ENCODE results near the gene CERS6.

GRCh38 chr2:168600949-168601348, 144.9 kb downstream of the CERS6 start:
- TF ChIP-seq EP300 (IDR thresholded peaks at IDR 0.05; ENCODE audit: borderline replicate concordance in 1 of 2, low read depth in 2 of 2, low read length in 2 of 2) (no peak), EGR1 (IDR thresholded peaks at IDR 0.05; ENCODE audit: borderline replicate concordance, low read depth, low read length) (no peak), CTCF (IDR thresholded peaks at IDR 0.05; ENCODE audit: control extremely low read depth in 1 of 3, insufficient read depth in 1 of 3, low read depth in 1 of 3, low read length in 3 of 3) (no peak), POLR2A (IDR thresholded peaks at IDR 0.05; ENCODE audit: control extremely low read depth in 1 of 2, low read depth in 2 of 2, low read length in 2 of 2) (no peak), POLR2AphosphoS5 (IDR thresholded peaks at IDR 0.05; ENCODE audit: low read depth, low read length) (no peak), JUND (IDR thresholded peaks at IDR 0.05; ENCODE audit: low read length) (no peak), SP1 (IDR thresholded peaks at IDR 0.05; ENCODE audit: low read depth, low read length) (no peak), CREB1 (IDR thresholded peaks at IDR 0.05) (no peak), EZH2 (IDR thresholded peaks at IDR 0.05; ENCODE audit: low read depth, low read length, severe bottlenecking) (no peak), USF2 (IDR thresholded peaks at IDR 0.05; ENCODE audit: low read length) (no peak)
